ENCODE measurements around the gene NR4A1.

GRCh38 chr12:52046859-52047258, 4.4 kb upstream of the NR4A1 start:
- no peak for TF ChIP-seq CTCF (IDR thresholded peaks at IDR 0.05 in 8 of 11, conservative IDR thresholded peaks at IDR 0.05 in 3 of 11)
- no peak for TF ChIP-seq POLR2A (IDR thresholded peaks at IDR 0.05)
